ENCODE data around the gene MRPS23. TPM values are rescaled to one million over a fixed set of nuclear protein-coding genes. Genes with fewer than 3 reads are reported as not detected.

MRPS23 gene
- total RNA-seq, 1 donor from 2014 or later, result 16.4 TPM

DNA sequence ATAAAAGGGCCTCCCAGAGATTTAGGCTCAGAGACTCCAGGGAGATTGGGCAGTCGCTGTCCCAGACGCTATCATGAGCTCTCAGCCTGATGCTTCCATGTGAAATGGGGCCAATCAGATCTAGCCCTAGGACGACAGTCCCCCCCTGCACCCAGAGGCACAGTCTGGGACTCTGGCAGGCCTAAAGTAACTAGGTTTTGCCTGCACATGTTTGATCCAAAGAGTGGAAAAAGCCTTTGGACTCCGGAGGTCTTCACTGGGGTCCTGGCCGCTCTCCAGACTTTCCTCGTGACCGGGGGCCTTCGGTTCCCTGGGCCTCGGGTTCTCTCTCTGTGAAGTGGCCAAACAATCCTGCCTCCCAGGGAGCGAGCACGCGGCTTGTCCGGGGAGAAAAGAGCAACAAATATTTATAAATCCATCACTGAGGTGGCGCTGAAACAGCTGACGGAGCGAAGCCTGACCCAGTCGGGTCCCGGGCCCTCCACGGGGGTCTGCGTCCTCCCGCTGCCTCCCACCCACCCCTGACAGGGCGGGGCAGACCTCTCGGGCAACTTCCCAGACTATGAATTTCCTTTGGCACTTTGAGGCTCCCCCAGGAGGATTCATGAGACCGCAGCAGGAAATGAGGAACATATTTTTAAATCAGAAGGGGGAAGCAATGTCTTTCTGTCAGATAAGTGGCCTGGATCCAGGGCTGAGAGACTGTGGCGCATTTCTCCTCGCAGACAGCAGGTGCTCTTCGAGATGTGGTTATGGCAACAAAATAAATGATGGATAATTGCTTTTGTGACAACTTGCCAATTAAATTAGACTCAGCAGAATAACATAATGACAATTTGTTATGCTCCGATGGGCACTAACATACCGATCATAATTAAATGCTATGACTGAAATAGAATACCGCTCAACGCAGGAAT, 38.9 kb downstream of the MRPS23 start:
- H3K4me3 Mint-ChIP-seq, result no peak overlapping the region
- H2AFZ ChIP-seq (replicated peaks), result peak overlapping the region; percentile 71
- H3K9me3 ChIP-seq (ENCODE audit: low read depth), result no peaks in the 10 kb centered on the region
- no peak overlapping the region for H3K4me3 ChIP-seq
- no peaks in the 10 kb centered on the region for H3F3A ChIP-seq (ENCODE audit: low read depth)
- no peaks in the 10 kb centered on the region for H4K20me1 ChIP-seq (ENCODE audit: low read depth)
- TF ChIP-seq EZH2 (IDR thresholded peaks at IDR 0.05), result no peak
- TF ChIP-seq, protein P1, sequence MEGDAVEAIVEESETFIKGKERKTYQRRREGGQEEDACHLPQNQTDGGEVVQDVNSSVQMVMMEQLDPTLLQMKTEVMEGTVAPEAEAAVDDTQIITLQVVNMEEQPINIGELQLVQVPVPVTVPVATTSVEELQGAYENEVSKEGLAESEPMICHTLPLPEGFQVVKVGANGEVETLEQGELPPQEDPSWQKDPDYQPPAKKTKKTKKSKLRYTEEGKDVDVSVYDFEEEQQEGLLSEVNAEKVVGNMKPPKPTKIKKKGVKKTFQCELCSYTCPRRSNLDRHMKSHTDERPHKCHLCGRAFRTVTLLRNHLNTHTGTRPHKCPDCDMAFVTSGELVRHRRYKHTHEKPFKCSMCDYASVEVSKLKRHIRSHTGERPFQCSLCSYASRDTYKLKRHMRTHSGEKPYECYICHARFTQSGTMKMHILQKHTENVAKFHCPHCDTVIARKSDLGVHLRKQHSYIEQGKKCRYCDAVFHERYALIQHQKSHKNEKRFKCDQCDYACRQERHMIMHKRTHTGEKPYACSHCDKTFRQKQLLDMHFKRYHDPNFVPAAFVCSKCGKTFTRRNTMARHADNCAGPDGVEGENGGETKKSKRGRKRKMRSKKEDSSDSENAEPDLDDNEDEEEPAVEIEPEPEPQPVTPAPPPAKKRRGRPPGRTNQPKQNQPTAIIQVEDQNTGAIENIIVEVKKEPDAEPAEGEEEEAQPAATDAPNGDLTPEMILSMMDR (IDR thresholded peaks at IDR 0.05), result no peak
- no peak for TF ChIP-seq EZH2phosphoT487 (IDR thresholded peaks at IDR 0.05)
- no peak overlapping the region for H3K9ac ChIP-seq
- DNase-seq (ENCODE audit: low spot score), result no peak
- peaks cover 12% of the 10 kb centered on the region for H3K4me1 ChIP-seq
- H3K36me3 ChIP-seq, result no peaks in the 10 kb centered on the region
- no peaks in the 10 kb centered on the region for H3K9me3 Mint-ChIP-seq
- H3K4me1 Mint-ChIP-seq, result peaks cover 42% of the 10 kb centered on the region
- H3K4me2 ChIP-seq, result no peak overlapping the region
- H3K79me2 ChIP-seq (ENCODE audit: low read depth), result no peaks in the 10 kb centered on the region
- peaks cover 16% of the 10 kb centered on the region for H3K27me3 Mint-ChIP-seq (ENCODE audit: insufficient read depth, low read depth)
- no peak overlapping the region for H3K27ac ChIP-seq
- H3K36me3 Mint-ChIP-seq, result no peaks in the 10 kb centered on the region
- no peaks in the 10 kb centered on the region for H3K27me3 ChIP-seq
- peak overlapping the region; percentile 64 for H3K27ac Mint-ChIP-seq

DNA sequence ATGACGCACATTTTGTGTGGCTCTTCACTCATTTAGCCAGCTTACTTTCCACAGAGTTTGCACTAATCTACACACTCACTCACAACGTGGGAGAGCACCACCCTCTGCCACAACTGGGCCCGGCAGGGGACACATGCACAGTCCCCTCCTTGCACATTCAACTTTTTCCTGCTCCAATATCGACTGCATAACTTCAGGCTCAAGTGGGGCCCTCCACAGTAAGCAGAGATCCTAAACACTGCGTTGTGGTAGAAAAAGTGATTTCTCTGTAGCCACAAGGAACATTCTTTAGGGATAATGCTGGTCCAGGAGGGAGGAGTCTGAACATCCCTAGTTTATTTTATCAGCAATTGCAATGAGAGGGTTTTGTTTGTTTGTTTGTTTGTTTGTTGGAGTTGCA, 40.0 kb downstream of the MRPS23 start:
- H3K9me3 ChIP-seq (ENCODE audit: low read depth), result no peaks in the 10 kb centered on the region
- no peaks in the 10 kb centered on the region for H3K27me3 ChIP-seq
- no peak overlapping the region for H3K4me3 Mint-ChIP-seq
- peaks cover 12% of the 10 kb centered on the region for H3K4me1 ChIP-seq
- no peak overlapping the region for H3K27ac ChIP-seq
- H3K9ac ChIP-seq, result no peak overlapping the region
- no peaks in the 10 kb centered on the region for H3K36me3 Mint-ChIP-seq
- H3K4me3 ChIP-seq, result no peak overlapping the region
- H3K27me3 Mint-ChIP-seq (ENCODE audit: insufficient read depth, low read depth), result peaks cover 16% of the 10 kb centered on the region
- H3K9me3 Mint-ChIP-seq, result no peaks in the 10 kb centered on the region
- no peaks in the 10 kb centered on the region for H3K79me2 ChIP-seq (ENCODE audit: low read depth)
- H3K4me1 Mint-ChIP-seq, result peaks cover 46% of the 10 kb centered on the region
- no peaks in the 10 kb centered on the region for H3F3A ChIP-seq (ENCODE audit: low read depth)
- H3K4me2 ChIP-seq, result no peak overlapping the region
- H4K20me1 ChIP-seq (ENCODE audit: low read depth), result no peaks in the 10 kb centered on the region
- no peak overlapping the region for H3K27ac Mint-ChIP-seq
- TF ChIP-seq, protein P1 (IDR thresholded peaks at IDR 0.05), result no peak
- TF ChIP-seq EZH2 (IDR thresholded peaks at IDR 0.05) (no peak), EZH2phosphoT487 (IDR thresholded peaks at IDR 0.05) (no peak)
- no peaks in the 10 kb centered on the region for H3K36me3 ChIP-seq
- no peak overlapping the region for H2AFZ ChIP-seq (replicated peaks)
- no peak for DNase-seq (ENCODE audit: low spot score)

DNA sequence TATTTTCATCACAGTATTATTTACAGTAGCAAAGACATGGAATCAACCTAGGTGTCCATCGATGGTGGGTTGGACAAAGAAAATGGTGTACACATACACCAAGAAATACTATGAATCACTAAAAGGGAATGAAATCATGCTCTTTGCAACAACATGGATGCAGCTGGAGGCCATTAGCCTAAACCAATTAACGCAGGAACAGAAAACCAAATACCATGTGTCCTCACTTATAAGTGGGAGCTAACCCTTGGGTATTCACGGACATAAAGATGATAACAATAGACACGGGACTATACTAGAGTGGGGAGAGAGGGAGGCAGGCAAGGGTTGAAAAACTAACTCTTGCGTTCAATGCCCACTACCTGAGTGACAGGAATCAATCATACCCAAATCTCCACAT, 41.0 kb downstream of the MRPS23 start:
- Histone ChIP-seq H3K9me3 (ENCODE audit: low read depth) (no peaks in the 10 kb centered on the region), H2AFZ (replicated peaks) (no peak overlapping the region), H3K4me1 (peaks cover 12% of the 10 kb centered on the region), H3K36me3 (no peaks in the 10 kb centered on the region), H3K27ac (no peak overlapping the region), H3F3A (ENCODE audit: low read depth) (no peaks in the 10 kb centered on the region), H3K27me3 (no peaks in the 10 kb centered on the region), H3K9ac (no peak overlapping the region), H4K20me1 (ENCODE audit: low read depth) (no peaks in the 10 kb centered on the region), H3K4me2 (no peak overlapping the region), H3K4me3 (no peak overlapping the region), H3K79me2 (ENCODE audit: low read depth) (no peaks in the 10 kb centered on the region)
- Mint-ChIP-seq H3K9me3 (no peaks in the 10 kb centered on the region), H3K4me1 (peaks cover 51% of the 10 kb centered on the region), H3K36me3 (no peaks in the 10 kb centered on the region), H3K27me3 (ENCODE audit: insufficient read depth, low read depth) (peaks cover 16% of the 10 kb centered on the region), H3K4me3 (no peak overlapping the region), H3K27ac (no peak overlapping the region)
- DNase-seq (ENCODE audit: low spot score), result no peak
- TF ChIP-seq EZH2 (IDR thresholded peaks at IDR 0.05), result no peak
- TF ChIP-seq EZH2phosphoT487 (IDR thresholded peaks at IDR 0.05), result no peak
- TF ChIP-seq, protein P1 (IDR thresholded peaks at IDR 0.05), result no peak

All from neural progenitor cell (in vitro differentiated cells).